SU-DHL-6 (cell line): ENCODE data around the gene NPW.

Experiments used
- CTCF ChIP-seq: fragments of 200-600 bp; sonication (generic); IDR thresholded peaks from one replicate; pipeline ENCODE4 v1.5.1; 2017; ENCODE audit warnings: antibody characterized with exemption, mild to moderate bottlenecking, low read length, moderate library complexity; ENCODE audit not compliant: insufficient read depth, poor library complexity, severe bottlenecking
- EZH2phosphoT487 ChIP-seq: fragments of 200-600 bp; sonication (generic), shearing (Covaris generic); conservative IDR thresholded peaks from 2 replicates; pipeline ENCODE4 v1.6.1; 2018; ENCODE audit warnings: mild to moderate bottlenecking, antibody characterized with exemption, low read length, moderate library complexity, mixed read lengths

DNA sequence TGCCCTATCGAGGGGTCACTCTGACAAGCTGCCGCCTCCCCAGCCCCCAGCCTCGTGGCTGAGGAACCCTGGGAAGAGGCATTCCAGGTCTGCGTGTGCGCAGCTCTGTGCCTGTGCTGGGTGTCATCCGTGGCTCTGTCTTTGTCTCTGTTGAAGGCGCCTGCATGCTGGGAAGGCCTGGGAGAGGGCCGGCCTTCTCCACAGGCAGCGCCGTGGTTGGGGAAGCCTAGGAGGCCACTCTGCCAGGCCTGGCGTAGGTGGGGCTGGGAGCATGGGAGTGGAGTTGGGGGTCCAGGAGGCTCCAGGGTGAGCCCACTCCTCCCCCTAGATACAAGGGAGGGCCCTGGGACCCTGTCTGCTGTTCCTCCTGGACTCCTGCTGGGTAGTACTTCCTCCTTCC is 10.5 kb downstream of the NPW start:
- TF ChIP-seq CTCF (no peak), EZH2phosphoT487 (no peak)
